Activated CD4-positive, alpha-beta T cell treated with anti-CD3 and anti-CD28 coated beads, Interleukin-2, Interleukin-4, amounts not matched to agents 100 ng/mL and 50 ng/mL, durations not matched to agents 16 hours and 8 hours (primary cell): ENCODE measurements around the gene PNKD.

Experiments used
- DNase-seq: peaks from one replicate; pipeline ENCODE4 v3.0.0-alpha.2; 2020; ENCODE audit warnings: low spot score

Gene PNKD

GRCh38 chr2:218315397-218315796 lies 45.1 kb downstream of the PNKD start:
- no peak for DNase-seq

- DNase-seq: no peak
Measured at GRCh38 chr2:218317303-218317630, 46.9 kb downstream of the PNKD start.

- no peak for DNase-seq
Measured at GRCh38 chr2:218317835-218318234, 47.5 kb downstream of the PNKD start.

- DNase-seq: no peak
Measured at GRCh38 chr2:218318241-218318640, 47.9 kb downstream of the PNKD start.

GRCh38 chr2:218319813-218320365 lies 49.6 kb downstream of the PNKD start:
- DNase-seq: no peak

- DNase-seq: no peak
Measured at GRCh38 chr2:218320704-218321336, 50.5 kb downstream of the PNKD start.

- DNase-seq: peak; percentile 21
Measured at GRCh38 chr2:218322768-218323525, 52.6 kb downstream of the PNKD start.

- DNase-seq: no peak
Measured at GRCh38 chr2:218323526-218324472, 53.5 kb downstream of the PNKD start.

GRCh38 chr2:218325566-218326160 lies 55.3 kb downstream of the PNKD start:
- no peak for DNase-seq

- no peak for DNase-seq
Measured at GRCh38 chr2:218326315-218326714, 56.0 kb downstream of the PNKD start.

GRCh38 chr2:218327451-218328210 lies 57.3 kb downstream of the PNKD start:
- no peak for DNase-seq

- no peak for DNase-seq
Measured at GRCh38 chr2:218328294-218328693, 58.0 kb downstream of the PNKD start.

GRCh38 chr2:218329027-218329825 lies 58.9 kb downstream of the PNKD start:
- DNase-seq: no peak

GRCh38 chr2:218329826-218330593 lies 59.7 kb downstream of the PNKD start:
- DNase-seq: no peak

GRCh38 chr2:218331745-218332144 lies 61.4 kb downstream of the PNKD start:
- DNase-seq: no peak

GRCh38 chr2:218332288-218332687 lies 62.0 kb downstream of the PNKD start:
- DNase-seq: no peak

- DNase-seq: no peak
Measured at GRCh38 chr2:218332920-218333645, 62.8 kb downstream of the PNKD start.

GRCh38 chr2:218334531-218334930 lies 64.2 kb downstream of the PNKD start:
- DNase-seq: no peak

- no peak for DNase-seq
Measured at GRCh38 chr2:218340656-218341055, 70.3 kb downstream of the PNKD start.
